Measurements from ENCODE around the gene C2CD4C.

DNA sequence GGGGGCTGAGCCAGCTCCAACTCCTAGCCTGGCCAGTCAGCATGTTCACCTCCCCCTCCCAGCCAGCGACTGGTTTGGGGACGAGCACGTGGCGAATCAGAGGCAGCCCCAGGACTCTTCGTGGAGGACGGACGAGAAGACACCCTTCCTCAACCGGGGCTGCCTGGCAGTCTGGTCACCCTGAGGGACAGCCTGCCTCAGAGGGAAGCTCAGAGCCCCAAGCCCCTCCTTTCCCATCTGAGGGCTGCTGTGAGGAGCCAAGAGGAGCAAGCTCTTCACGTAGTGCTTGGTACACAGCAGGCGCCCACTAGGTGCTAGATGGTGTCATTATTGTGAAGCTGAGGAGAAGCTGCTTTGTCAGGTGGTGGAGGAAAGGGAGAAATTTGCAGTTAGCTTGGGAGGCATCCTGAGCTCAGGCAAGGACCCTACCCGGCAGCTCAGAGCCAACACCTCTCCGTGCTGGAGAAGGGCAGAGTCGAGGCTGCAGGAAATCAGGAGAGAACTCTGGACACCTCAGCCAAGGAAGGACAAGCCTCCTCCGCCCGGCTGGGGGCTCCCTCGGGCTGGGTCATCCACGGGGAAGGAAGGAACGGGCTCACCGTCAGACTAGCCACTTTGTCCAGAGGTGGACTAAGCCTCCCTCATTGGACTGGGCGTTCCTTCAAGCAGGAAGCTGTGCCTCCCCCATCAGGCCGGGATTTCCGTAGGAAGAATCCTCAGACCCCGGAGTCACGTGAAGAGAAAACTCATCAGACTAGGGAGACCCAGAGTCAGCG, 14.9 kb upstream of the C2CD4C start:
- TF ChIP-seq, protein P1, sequence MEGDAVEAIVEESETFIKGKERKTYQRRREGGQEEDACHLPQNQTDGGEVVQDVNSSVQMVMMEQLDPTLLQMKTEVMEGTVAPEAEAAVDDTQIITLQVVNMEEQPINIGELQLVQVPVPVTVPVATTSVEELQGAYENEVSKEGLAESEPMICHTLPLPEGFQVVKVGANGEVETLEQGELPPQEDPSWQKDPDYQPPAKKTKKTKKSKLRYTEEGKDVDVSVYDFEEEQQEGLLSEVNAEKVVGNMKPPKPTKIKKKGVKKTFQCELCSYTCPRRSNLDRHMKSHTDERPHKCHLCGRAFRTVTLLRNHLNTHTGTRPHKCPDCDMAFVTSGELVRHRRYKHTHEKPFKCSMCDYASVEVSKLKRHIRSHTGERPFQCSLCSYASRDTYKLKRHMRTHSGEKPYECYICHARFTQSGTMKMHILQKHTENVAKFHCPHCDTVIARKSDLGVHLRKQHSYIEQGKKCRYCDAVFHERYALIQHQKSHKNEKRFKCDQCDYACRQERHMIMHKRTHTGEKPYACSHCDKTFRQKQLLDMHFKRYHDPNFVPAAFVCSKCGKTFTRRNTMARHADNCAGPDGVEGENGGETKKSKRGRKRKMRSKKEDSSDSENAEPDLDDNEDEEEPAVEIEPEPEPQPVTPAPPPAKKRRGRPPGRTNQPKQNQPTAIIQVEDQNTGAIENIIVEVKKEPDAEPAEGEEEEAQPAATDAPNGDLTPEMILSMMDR (IDR thresholded peaks at IDR 0.05; ENCODE audit: low read depth, low read length) = no peak
- TF ChIP-seq EZH2phosphoT487 (IDR thresholded peaks at IDR 0.05; ENCODE audit: low read depth) = no peak

Data from OCI-LY3 (cell line).